ENCODE measurements around the gene CALCOCO2.
A peak's percentile ranks its signal among the peaks of the same experiment; 100 is the strongest.

- no peak for TF ChIP-seq POLR2A (IDR thresholded peaks at IDR 0.05; ENCODE audit: low read depth)
- TF ChIP-seq CTCF (IDR thresholded peaks at IDR 0.05), result no peak
- peak in 1 of 2 donors; percentile 20 for TF ChIP-seq POLR2AphosphoS5 (IDR thresholded peaks at IDR 0.05)
Measured at GRCh38 chr17:48795444-48796162, 35.2 kb upstream of the CALCOCO2 start.
